ENCODE measurements around the gene ADIG.
"Not testable (repeated sequence)": the region's sequence is repeated elsewhere in the genome, so short reads cannot be mapped to it uniquely, and the experiment has no call there.

ADIG gene

DNA sequence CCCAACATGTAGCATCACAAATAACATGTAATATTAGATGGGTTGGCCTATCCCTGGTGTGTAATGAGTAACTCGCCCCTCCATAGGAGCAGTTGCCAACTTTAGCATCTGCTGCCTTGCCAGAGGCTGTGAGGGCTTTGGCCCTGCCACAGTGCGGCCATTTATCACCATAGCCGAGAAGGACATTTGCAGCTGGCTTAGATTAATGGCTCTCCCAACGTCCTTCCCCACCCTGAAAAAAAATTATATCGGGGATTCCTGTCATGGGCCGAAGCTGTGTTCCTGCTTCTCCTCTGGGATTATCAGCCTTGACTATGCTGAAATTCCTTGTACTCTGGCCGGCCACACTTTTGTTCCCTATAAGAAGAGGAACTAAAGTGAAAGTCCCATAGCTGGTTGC lies 7.6 kb upstream of the ADIG start:
- peak in 1 of 2 donors; percentile 6 for DNase-seq

DNA sequence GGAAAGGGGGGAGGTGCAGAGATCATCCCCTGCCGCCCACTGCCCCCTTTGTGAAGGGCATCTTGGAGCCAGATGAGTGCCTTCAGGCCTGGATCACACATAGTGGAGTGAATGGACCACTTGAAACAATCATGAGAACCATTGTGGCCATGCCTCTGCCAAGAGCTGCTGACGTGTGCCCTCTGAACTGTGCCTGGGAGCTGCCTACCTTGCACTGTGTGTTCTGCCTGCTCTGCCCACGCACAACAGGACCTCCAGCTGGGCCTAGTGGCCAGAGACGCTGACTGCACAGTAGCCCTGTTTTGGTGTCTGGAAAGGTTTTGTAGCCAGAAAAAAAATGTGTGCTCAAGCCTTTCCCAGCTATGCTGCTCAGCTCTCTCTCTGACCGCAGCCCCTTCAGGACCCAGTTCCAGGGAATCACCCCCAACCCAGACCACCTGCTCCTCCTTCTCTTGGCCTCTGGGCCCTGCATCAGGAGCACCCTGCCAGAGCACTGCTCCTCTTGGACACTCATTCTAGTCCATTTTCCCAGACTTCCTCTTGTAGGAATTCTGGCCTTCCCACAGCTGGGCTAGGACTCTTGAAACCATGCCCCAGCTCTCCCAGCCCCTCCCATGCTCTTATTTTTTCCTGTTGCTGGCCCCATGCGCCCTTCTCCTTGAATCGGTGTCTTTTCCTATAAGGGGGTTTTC lies 1.6 kb upstream of the ADIG start:
- no peak for DNase-seq

GRCh38 chr20:38579921-38580320 lies 1.1 kb upstream of the ADIG start:
- no peak for DNase-seq

- no peak for DNase-seq
Observed at GRCh38 chr20:38581830-38582358, 897 bp downstream of the ADIG start.

DNA sequence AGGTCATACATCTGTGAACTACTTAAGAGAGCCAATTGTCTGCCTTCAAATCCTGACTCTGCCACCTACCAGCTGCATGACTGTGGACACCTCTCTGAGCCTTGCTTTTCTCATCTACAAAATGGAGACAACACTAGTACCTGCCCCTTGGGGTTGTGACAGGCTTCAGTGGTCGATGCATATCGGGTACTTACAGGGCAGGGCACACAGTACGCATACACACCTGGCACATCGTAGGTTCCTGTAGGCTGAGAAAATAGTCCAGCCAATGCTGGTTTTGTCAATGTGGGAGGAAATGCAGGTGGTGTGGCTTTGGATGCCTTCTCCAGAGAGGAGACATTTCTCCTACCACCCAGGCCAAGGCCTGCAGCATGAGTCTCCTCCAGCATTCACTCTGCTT lies 2.3 kb downstream of the ADIG start:
- no peak for DNase-seq

- DNase-seq = no peak
Observed at GRCh38 chr20:38584099-38584763, 3.2 kb downstream of the ADIG start.

DNA sequence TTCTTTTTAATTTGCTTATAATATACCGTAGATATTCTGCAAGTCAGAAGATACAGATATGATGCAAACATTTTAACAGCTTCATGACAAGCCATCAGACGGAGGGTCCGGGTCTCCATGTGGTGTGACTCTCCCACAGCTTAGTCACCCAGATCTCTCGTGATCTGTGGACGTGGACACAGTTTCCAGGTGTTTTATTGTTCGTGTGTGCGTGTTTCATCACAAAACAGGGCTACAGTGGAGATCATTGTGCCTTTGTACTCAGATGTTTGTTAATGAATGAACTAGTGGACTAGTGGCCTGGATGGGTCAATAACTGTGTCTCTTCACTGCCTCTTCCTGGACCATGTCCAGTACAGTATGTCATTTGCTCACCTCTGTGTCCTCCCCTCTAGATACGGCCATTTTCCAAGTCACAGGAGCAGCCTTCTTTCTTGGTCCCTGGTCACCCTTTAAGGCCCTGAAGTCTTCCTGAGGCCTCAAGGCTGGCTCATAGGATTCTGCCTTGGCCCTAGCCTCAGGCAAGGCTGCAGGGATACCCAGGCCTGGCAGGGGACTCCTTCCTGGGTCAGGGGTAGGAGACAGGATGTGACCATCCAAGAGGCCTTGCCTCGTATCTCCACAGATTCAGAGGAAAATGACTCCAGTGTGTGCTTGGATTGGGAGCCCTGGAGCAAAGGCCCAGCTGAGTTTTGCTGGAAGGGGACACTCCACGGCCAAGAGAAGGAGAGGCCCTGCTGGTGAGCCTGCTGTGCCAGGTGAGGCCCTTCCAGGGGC lies 4.6 kb downstream of the ADIG start:
- DNase-seq = no peak

- DNase-seq = no peak
Observed at GRCh38 chr20:38586181-38586525, 5.2 kb downstream of the ADIG start.

DNA sequence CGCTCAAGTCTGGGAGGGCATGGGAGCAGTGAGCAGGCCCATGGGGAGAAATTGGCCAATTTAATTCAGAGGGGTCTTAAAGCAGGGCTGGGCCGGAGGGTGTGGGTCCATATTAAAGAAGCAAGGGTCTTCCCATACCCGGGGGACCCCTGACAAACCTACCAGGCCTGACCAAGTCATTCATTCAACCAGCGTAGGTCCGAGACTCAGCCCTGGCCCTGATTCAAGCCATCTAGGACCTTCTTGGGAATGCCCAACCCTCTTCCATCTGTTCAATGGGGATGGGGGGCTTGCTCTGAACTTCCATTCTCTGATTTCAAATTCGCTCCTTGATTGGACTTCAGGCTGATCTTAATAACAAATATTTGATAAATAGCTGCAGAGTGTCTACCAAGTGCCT lies 7.3 kb downstream of the ADIG start:
- DNase-seq = no peak

GRCh38 chr20:38589351-38589750 lies 8.4 kb downstream of the ADIG start:
- DNase-seq = no peak

DNA sequence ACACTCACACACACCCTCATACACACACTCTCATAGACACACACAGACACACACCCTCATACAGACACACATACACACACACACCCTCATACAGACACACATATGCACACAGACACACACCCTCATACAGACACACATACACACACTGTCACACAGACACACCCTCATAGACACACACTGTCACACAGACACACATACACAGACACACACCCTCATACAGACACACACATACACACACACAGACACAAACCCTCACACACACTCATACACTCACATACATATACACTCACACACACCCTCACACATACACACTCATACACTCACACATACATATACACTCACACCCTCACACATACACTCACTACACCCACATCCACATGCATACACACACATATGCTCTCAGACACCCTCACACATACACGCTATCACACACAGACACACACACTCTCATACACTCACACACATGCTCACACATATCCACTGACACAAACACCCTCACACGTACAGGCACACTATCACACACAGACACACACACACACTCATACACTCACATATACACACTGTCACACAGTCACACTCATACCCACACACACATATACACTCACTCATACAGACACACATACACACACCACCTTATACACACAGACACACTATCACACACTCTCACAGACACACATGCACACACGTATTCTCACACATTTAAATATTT lies 9.1 kb downstream of the ADIG start:
- no peak for DNase-seq

- DNase-seq = no peak
Observed at GRCh38 chr20:38590676-38591473, 9.9 kb downstream of the ADIG start.

GRCh38 chr20:38591474-38592410 lies 10.7 kb downstream of the ADIG start:
- DNase-seq = no peak

DNA sequence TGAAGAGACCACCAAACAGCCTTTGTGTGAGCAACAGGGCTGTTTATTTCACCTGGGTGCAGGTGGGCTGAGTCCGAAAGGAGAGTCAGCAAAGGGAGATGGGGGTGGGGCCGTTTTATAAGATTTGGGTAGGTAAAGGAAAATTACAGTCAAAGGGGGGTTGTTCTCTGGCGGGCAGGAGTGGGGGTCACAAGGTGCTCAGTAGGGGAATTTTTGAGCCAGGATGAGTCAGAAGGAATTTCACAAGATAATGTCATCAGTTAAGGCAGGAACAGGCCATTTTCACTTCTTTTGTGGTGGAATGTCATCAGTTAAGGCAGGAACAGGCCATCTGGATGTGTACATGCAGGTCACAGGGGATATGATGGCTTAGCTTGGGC lies 11.4 kb downstream of the ADIG start:
- DNase-seq = not testable (repeated sequence)

DNA sequence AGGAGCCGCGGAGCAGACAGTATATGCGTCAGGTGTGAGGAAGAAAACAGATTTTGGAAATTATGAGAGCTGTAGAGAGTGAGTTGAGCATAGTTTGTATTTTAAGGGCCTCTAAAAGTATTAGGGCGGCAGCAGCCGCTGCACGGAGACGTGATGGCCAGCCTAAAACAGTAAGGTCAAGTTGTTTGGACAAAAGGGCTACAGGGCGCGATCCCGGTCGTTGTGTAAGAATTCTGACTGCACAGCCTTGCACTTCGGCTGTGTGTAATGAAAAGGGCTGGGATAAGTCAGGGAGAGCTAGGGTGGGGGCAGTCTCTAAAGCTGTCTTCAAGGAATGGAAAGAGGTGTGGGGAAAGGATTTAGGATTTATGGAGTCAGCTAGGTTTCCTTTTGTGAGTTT lies 13.3 kb downstream of the ADIG start:
- DNase-seq = not testable (repeated sequence)

GRCh38 chr20:38595886-38596285 lies 14.9 kb downstream of the ADIG start:
- not testable (repeated sequence) for DNase-seq

- no peak for DNase-seq
Observed at GRCh38 chr20:38599410-38599882, 18.4 kb downstream of the ADIG start.

- DNase-seq = no peak
Observed at GRCh38 chr20:38600057-38600456, 19.1 kb downstream of the ADIG start.

GRCh38 chr20:38601216-38602184 lies 20.5 kb downstream of the ADIG start, which contains the start of gene ARHGAP40:
TSS of gene ARHGAP40 (plus strand) at chr20:38601809.
- no peak for DNase-seq

- DNase-seq = no peak
Observed at GRCh38 chr20:38602185-38602581, 21.2 kb downstream of the ADIG start.
